ENCODE measurements around the gene EBI3. TPM values are rescaled to one million over a fixed set of nuclear protein-coding genes. Genes with fewer than 3 reads are reported as not detected.

EBI3 gene
- total RNA-seq, 1 experiment from 2014 or later: 3.0 TPM

- H3K9me3 ChIP-seq (ENCODE audit: control insufficient read depth, insufficient read depth, low read depth, low read length): no peaks in the 10 kb centered on the region
- DNase-seq (ENCODE audit: low read depth, low spot score) (no peak), ATAC-seq (peak; percentile 80; the same call in 1 of the 2 replicates)
- TF ChIP-seq, protein P1, sequence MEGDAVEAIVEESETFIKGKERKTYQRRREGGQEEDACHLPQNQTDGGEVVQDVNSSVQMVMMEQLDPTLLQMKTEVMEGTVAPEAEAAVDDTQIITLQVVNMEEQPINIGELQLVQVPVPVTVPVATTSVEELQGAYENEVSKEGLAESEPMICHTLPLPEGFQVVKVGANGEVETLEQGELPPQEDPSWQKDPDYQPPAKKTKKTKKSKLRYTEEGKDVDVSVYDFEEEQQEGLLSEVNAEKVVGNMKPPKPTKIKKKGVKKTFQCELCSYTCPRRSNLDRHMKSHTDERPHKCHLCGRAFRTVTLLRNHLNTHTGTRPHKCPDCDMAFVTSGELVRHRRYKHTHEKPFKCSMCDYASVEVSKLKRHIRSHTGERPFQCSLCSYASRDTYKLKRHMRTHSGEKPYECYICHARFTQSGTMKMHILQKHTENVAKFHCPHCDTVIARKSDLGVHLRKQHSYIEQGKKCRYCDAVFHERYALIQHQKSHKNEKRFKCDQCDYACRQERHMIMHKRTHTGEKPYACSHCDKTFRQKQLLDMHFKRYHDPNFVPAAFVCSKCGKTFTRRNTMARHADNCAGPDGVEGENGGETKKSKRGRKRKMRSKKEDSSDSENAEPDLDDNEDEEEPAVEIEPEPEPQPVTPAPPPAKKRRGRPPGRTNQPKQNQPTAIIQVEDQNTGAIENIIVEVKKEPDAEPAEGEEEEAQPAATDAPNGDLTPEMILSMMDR (IDR thresholded peaks at IDR 0.05): peak; percentile 89
- TF ChIP-seq POLR2AphosphoS5 (IDR thresholded peaks at IDR 0.05; ENCODE audit: low read depth, low read length) (no peak), TCF7L2 (IDR thresholded peaks at IDR 0.05; ENCODE audit: low read depth, low read length) (no peak), SIN3A (IDR thresholded peaks at IDR 0.05; ENCODE audit: borderline replicate concordance, insufficient read depth, low read depth, low read length) (no peak), REST (IDR thresholded peaks at IDR 0.05; ENCODE audit: insufficient read depth in 1 of 2, low read depth in 2 of 2, low read length in 1 of 2) (no peak)
- CTCF ChIA-PET: no interaction called here
- peaks cover 3% of the 10 kb centered on the region; the same call in 1 of the 2 replicates for H3K36me3 ChIP-seq (ENCODE audit: control insufficient read depth, insufficient read depth, low read length)
- intact Hi-C loops (cut with micrococcal nuclease; ENCODE audit: unreplicated experiment) (no loop called here), in situ Hi-C loops (cut with HindIII; ENCODE audit: low pct_unique_long_range_greater_than_20kb, low sequenced_read_pairs) (no loop called here)
- no peaks in the 10 kb centered on the region for H3K27me3 ChIP-seq (ENCODE audit: control insufficient read depth, insufficient read depth, low read length)
- no TSS peak for BruUV-seq (replicated peaks)
- POLR2A ChIA-PET: no interaction called here
- H3K4me3 ChIP-seq (ENCODE audit: low read depth in 2 of 2, low read length in 2 of 2): no peak overlapping the region
- no peak overlapping the region for H3K27ac ChIP-seq (ENCODE audit: low read length)
- no peaks in the 10 kb centered on the region; the same call in none of the 2 replicates for H3K4me1 ChIP-seq (ENCODE audit: control insufficient read depth, insufficient read depth, low read length)
These were observed 43.0 kb upstream of the EBI3 start for GRCh38 chr19:4186087-4186993.

DNA sequence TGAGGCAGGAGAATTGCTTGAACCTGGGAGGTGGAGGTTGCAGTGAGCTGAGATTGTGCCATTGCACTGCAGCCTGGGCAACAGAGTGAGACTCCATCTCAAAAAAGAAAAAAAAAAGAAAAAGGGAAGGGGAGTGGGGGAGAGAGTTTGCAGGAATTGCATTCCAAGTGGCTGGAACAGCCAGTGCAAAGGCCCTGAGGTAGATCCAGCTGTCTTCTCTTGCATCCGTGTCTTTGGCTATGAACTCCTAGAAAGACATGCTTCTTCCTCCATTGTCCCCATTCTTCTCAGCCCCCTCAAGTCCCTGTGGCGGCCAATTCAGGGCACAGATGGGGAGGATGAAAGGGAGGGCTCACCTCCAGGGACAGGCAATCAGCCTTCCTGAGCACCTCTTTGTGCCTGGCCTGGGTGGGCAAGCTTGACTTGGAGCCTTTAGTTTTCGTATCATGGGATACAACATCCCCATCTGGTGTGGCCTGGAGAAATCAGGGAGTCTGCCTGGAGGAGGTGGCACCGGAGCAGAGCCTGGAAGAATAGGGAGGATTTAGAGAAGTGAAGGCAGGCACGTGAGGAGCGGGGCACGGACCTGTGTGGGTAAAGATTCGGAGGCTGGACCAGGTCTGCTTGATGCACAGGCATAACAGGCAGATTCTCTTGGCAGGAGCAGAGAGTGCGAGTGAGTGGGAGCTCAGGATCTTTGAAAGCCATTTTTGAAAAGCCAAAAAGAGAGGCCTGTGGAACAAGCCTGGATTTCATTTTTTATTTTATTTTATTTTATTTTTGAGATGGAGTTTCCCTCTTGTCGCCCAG lies 41.8 kb upstream of the EBI3 start:
- ATAC-seq (no peak), DNase-seq (ENCODE audit: low read depth, low spot score) (no peak)
- intact Hi-C loops (cut with micrococcal nuclease; ENCODE audit: unreplicated experiment): no loop called here
- TF ChIP-seq SIN3A (IDR thresholded peaks at IDR 0.05; ENCODE audit: borderline replicate concordance, insufficient read depth, low read depth, low read length) (no peak), TCF7L2 (IDR thresholded peaks at IDR 0.05; ENCODE audit: low read depth, low read length) (no peak)
- TF ChIP-seq, protein P1 (IDR thresholded peaks at IDR 0.05): no peak
- Histone ChIP-seq H3K27me3 (ENCODE audit: control insufficient read depth, insufficient read depth, low read length) (no peaks in the 10 kb centered on the region), H3K36me3 (ENCODE audit: control insufficient read depth, insufficient read depth, low read length) (no peaks in the 10 kb centered on the region; the same call in 1 of the 2 replicates), H3K4me1 (ENCODE audit: control insufficient read depth, insufficient read depth, low read length) (no peaks in the 10 kb centered on the region), H3K27ac (ENCODE audit: low read length) (no peak overlapping the region), H3K4me3 (ENCODE audit: low read depth in 2 of 2, low read length in 2 of 2) (no peak overlapping the region), H3K9me3 (ENCODE audit: control insufficient read depth, insufficient read depth, low read depth, low read length) (no peaks in the 10 kb centered on the region)
- ChIA-PET CTCF (no interaction called here), POLR2A (no interaction called here)
- no TSS peak for BruUV-seq (replicated peaks)
- in situ Hi-C loops (cut with HindIII; ENCODE audit: low pct_unique_long_range_greater_than_20kb, low sequenced_read_pairs): no loop called here

Data from Panc1 (cell line).